ENCODE measurements around the gene SEL1L3. TPM values are rescaled to one million over a fixed set of nuclear protein-coding genes. Genes with fewer than 3 reads are reported as not detected.
"Not testable (repeated sequence)": the region's sequence is repeated elsewhere in the genome, so short reads cannot be mapped to it uniquely, and the experiment has no call there.

SEL1L3 gene
- total RNA-seq, 1 experiment from 2014 or later, result 20.2 TPM

GRCh38 chr4:25879991-25880651 lies 17.3 kb upstream of the SEL1L3 start:
- DNase-seq (ENCODE audit: low read depth), result no peak

- no peak for DNase-seq (ENCODE audit: low read depth)
Measured at GRCh38 chr4:25879587-25879986, 16.8 kb upstream of the SEL1L3 start.

GRCh38 chr4:25879091-25879584 lies 16.4 kb upstream of the SEL1L3 start:
- DNase-seq (ENCODE audit: low read depth), result no peak

GRCh38 chr4:25878676-25879075 lies 15.9 kb upstream of the SEL1L3 start:
- DNase-seq (ENCODE audit: low read depth), result no peak

- no peak for DNase-seq (ENCODE audit: low read depth)
Measured at GRCh38 chr4:25875281-25875745, 12.5 kb upstream of the SEL1L3 start.

GRCh38 chr4:25874655-25875054 lies 11.9 kb upstream of the SEL1L3 start:
- no peak for DNase-seq (ENCODE audit: low read depth)

GRCh38 chr4:25873632-25874129 lies 10.9 kb upstream of the SEL1L3 start:
- no peak for DNase-seq (ENCODE audit: low read depth)

GRCh38 chr4:25872851-25873631 lies 10.3 kb upstream of the SEL1L3 start:
- no peak for DNase-seq (ENCODE audit: low read depth)

- no peak for DNase-seq (ENCODE audit: low read depth)
Measured at GRCh38 chr4:25870081-25870480, 7.3 kb upstream of the SEL1L3 start.

- DNase-seq (ENCODE audit: low read depth), result no peak
Measured at GRCh38 chr4:25867781-25868294, 5.0 kb upstream of the SEL1L3 start.

GRCh38 chr4:25866401-25866800 lies 3.6 kb upstream of the SEL1L3 start:
- DNase-seq (ENCODE audit: low read depth), result not testable (repeated sequence)

GRCh38 chr4:25865586-25865985 lies 2.8 kb upstream of the SEL1L3 start:
- DNase-seq (ENCODE audit: low read depth), result peak; percentile 79

GRCh38 chr4:25863831-25864418 lies 1.1 kb upstream of the SEL1L3 start:
- DNase-seq (ENCODE audit: low read depth), result no peak

GRCh38 chr4:25863347-25863784 lies 578 bp upstream of the SEL1L3 start:
- no peak for DNase-seq (ENCODE audit: low read depth)

- DNase-seq (ENCODE audit: low read depth), result peak; percentile 41
Measured at GRCh38 chr4:25861951-25862410, 807 bp downstream of the SEL1L3 start.

- no peak for DNase-seq (ENCODE audit: low read depth)
Measured at GRCh38 chr4:25861280-25861950, 1.4 kb downstream of the SEL1L3 start.

GRCh38 chr4:25860586-25861279 lies 2.1 kb downstream of the SEL1L3 start:
- no peak for DNase-seq (ENCODE audit: low read depth)

GRCh38 chr4:25859429-25860148 lies 3.2 kb downstream of the SEL1L3 start:
- peak; percentile 60 for DNase-seq (ENCODE audit: low read depth)

- no peak for DNase-seq (ENCODE audit: low read depth)
Measured at GRCh38 chr4:25857851-25858400, 4.9 kb downstream of the SEL1L3 start.

GRCh38 chr4:25857403-25857802 lies 5.4 kb downstream of the SEL1L3 start:
- DNase-seq (ENCODE audit: low read depth), result no peak

All from Daoy (cell line).